Keratinocyte (primary cell): ENCODE results near the gene RCN2. TPM values are rescaled to one million over a fixed set of nuclear protein-coding genes. Genes with fewer than 3 reads are reported as not detected.

Experiments used
- DNase-seq: peaks from one replicate; pipeline ENCODE4 v3.0.0-alpha.2; 2011; ENCODE audit warnings: low read depth, missing footprints, low spot score
- FAIRE-seq: peaks from 2 replicates; lab custom pipeline; 2011; peaks lifted over from hg19 to GRCh38; lab: Jason Lieb, UNC
- H2AFZ ChIP-seq: 2 replicates; pipeline ENCODE4 v1.6.0; 2012; ENCODE audit warnings: low read length, control low read depth, inconsistent platforms; ENCODE audit not compliant: control insufficient read depth
- H3K27ac ChIP-seq: 2 replicates; pipeline ENCODE4 v1.5.1; 2011; ENCODE audit warnings: low read length; ENCODE audit not compliant: control insufficient read depth, insufficient read depth
- H3K27me3 ChIP-seq: 3 replicates; pipeline ENCODE4 v1.6.0; 2011; ENCODE audit warnings: low read length; ENCODE audit not compliant: control insufficient read depth, insufficient read depth; ENCODE audit errors: extremely low read depth
- H3K36me3 ChIP-seq, 2 experiments: 2 replicates in 1 of 2; 3 replicates in 1 of 2; pipeline ENCODE4 v1.5.1; 2011; ENCODE audit warnings: low read length in 2 of 2, mild to moderate bottlenecking in 1 of 2; ENCODE audit not compliant: control insufficient read depth in 2 of 2, insufficient read depth in 2 of 2; ENCODE audit errors: extremely low read depth in 1 of 2
- H3K4me1 ChIP-seq: 3 replicates; pipeline ENCODE4 v1.5.1; 2011; ENCODE audit warnings: low read length; ENCODE audit not compliant: control insufficient read depth, insufficient read depth; ENCODE audit errors: extremely low read depth
- H3K4me2 ChIP-seq: 3 replicates; pipeline ENCODE4 v1.6.0; 2011; ENCODE audit warnings: low read depth, low read length; ENCODE audit not compliant: control insufficient read depth, insufficient read depth; ENCODE audit errors: extremely low read depth
- H3K4me3 ChIP-seq, 3 experiments: fragments of 200-600 bp in 1 of 3; sonication (generic) in 1 of 3; 2 replicates in 2 of 3; 3 replicates in 1 of 3; pipeline ENCODE4 v1.5.1; 2011 to 2016; ENCODE audit warnings: low read length in 3 of 3, mild to moderate bottlenecking in 3 of 3, control low read depth in 2 of 3, inconsistent platforms in 1 of 3, low read depth in 1 of 3, mixed read lengths in 1 of 3, mixed run types in 1 of 3, moderate library complexity in 1 of 3; ENCODE audit not compliant: control insufficient read depth in 2 of 3, insufficient read depth in 2 of 3; ENCODE audit errors: extremely low read depth in 1 of 3
- H3K79me2 ChIP-seq: 2 replicates; pipeline ENCODE4 v1.6.0; 2012; ENCODE audit warnings: low read length; ENCODE audit not compliant: control insufficient read depth, insufficient read depth
- H3K9ac ChIP-seq: 3 replicates; pipeline ENCODE4 v1.6.0; 2011; ENCODE audit warnings: low read length; ENCODE audit not compliant: control insufficient read depth, insufficient read depth; ENCODE audit errors: extremely low read depth
- H3K9me1 ChIP-seq: 3 replicates; pipeline ENCODE4 v1.6.0; 2011; ENCODE audit warnings: low read length; ENCODE audit not compliant: control insufficient read depth, insufficient read depth; ENCODE audit errors: extremely low read depth
- H3K9me3 ChIP-seq: 2 replicates; pipeline ENCODE4 v1.5.1; 2012; ENCODE audit warnings: low read depth, low read length; ENCODE audit not compliant: control insufficient read depth
- H4K20me1 ChIP-seq: 3 replicates; pipeline ENCODE4 v1.6.0; 2011; ENCODE audit warnings: low read length; ENCODE audit not compliant: control insufficient read depth, insufficient read depth; ENCODE audit errors: extremely low read depth
- CTCF ChIP-seq, 3 experiments: IDR thresholded peaks in 1 of 3; conservative IDR thresholded peaks in 1 of 3; optimal IDR thresholded peaks in 1 of 3; 2 replicates in 2 of 3; 3 replicates in 1 of 3; pipeline versions ENCODE3 to v1.5.1; 2011; ENCODE audit warnings: low read length in 3 of 3, mild to moderate bottlenecking in 3 of 3, moderate library complexity in 2 of 3, control low read depth in 1 of 3, inconsistent platforms in 1 of 3; ENCODE audit not compliant: insufficient read depth in 2 of 3; ENCODE audit errors: extremely low read depth in 1 of 3
- EZH2 ChIP-seq: IDR thresholded peaks from one replicate; pipeline ENCODE4 v1.6.1; 2012; ENCODE audit warnings: inconsistent platforms, mild to moderate bottlenecking, low read length, moderate library complexity
- dilution Hi-C: fragments of 300-500 bp; cut with MboI; formaldehyde crosslinking; loops from one replicate; pipeline ENCODE4 v1.7.0; 2020; ENCODE audit warnings: low sequenced_read_pairs; ENCODE audit not compliant: extremely low pct_ligation_motif_present
- polyA plus RNA-seq, 5 experiments: library from polyadenylated mRNA; depleted of rRNA in 3 of 5; stranded (reverse) in 3 of 5; stranded (forward) in 1 of 5; unstranded in 1 of 5; fragments of >200 nt; gene quantifications; 1 replicate in 1 of 5; 2 replicates in 3 of 5; 3 replicates in 1 of 5; pipeline versions ENCODE4 v1.2.1 to v1.2.3, GENCODE V29; 2011 to 2012; ENCODE audit warnings: missing spikeins in 2 of 5, low read depth in 1 of 5, low replicate concordance in 1 of 5

The RCN2 gene
- polyA plus RNA-seq, 1 donor (not counting 4 experiments of a cell fraction or from before 2014, with no cell fraction given): 118 TPM

- TF ChIP-seq CTCF (optimal IDR thresholded peaks at IDR 0.05 in 1 of 3, IDR thresholded peaks at IDR 0.05 in 1 of 3, conservative IDR thresholded peaks at IDR 0.05 in 1 of 3; ENCODE audit: extremely low read depth in 1 of 3, insufficient read depth in 2 of 3, low read length in 3 of 3): no peak
- no peak for TF ChIP-seq EZH2
- Histone ChIP-seq H3K36me3 (no peaks in the 10 kb centered on the region), H3K4me2 (no peak overlapping the region), H3K9ac (no peak overlapping the region), H3K4me3 (no peak overlapping the region), H3K9me3 (no peaks in the 10 kb centered on the region), H3K4me1 (peaks cover 22% of the 10 kb centered on the region), H4K20me1 (no peaks in the 10 kb centered on the region), H3K27me3 (no peaks in the 10 kb centered on the region), H3K9me1 (no peaks in the 10 kb centered on the region), H2AFZ (no peak overlapping the region), H3K27ac (no peak overlapping the region), H3K79me2 (no peaks in the 10 kb centered on the region)
- dilution Hi-C loops: no loop called here
- DNase-seq (no peak), FAIRE-seq (no peak)
Observed at GRCh38 chr15:76968306-76968705, 36.8 kb downstream of the RCN2 start.

GRCh38 chr15:76972389-76973361 is 41.1 kb downstream of the RCN2 start:
- TF ChIP-seq EZH2 (no peak), CTCF (optimal IDR thresholded peaks at IDR 0.05 in 1 of 3, IDR thresholded peaks at IDR 0.05 in 1 of 3, conservative IDR thresholded peaks at IDR 0.05 in 1 of 3; ENCODE audit: extremely low read depth in 1 of 3, insufficient read depth in 2 of 3, low read length in 3 of 3) (no peak)
- Histone ChIP-seq H3K9me3 (no peaks in the 10 kb centered on the region), H3K4me1 (peaks cover 8% of the 10 kb centered on the region), H3K9ac (no peak overlapping the region), H3K27me3 (no peaks in the 10 kb centered on the region), H2AFZ (peak overlapping the region; percentile 65), H3K27ac (no peak overlapping the region), H3K79me2 (no peaks in the 10 kb centered on the region), H3K4me3 (peak overlapping the region in 2 of 3 experiments; percentile 18 to 34), H3K36me3 (no peaks in the 10 kb centered on the region), H4K20me1 (no peaks in the 10 kb centered on the region), H3K4me2 (peak overlapping the region; percentile 71), H3K9me1 (no peaks in the 10 kb centered on the region)
- no peak for FAIRE-seq
- no peak for DNase-seq
- dilution Hi-C loops: no loop called here
